HuH-7.5 (cell line): Measurements from ENCODE around the gene EPHB4.

Experiments used
- DNase-seq: peaks from one replicate; pipeline ENCODE4 v3.0.0; 2011; ENCODE audit warnings: low spot score

The EPHB4 gene

DNA sequence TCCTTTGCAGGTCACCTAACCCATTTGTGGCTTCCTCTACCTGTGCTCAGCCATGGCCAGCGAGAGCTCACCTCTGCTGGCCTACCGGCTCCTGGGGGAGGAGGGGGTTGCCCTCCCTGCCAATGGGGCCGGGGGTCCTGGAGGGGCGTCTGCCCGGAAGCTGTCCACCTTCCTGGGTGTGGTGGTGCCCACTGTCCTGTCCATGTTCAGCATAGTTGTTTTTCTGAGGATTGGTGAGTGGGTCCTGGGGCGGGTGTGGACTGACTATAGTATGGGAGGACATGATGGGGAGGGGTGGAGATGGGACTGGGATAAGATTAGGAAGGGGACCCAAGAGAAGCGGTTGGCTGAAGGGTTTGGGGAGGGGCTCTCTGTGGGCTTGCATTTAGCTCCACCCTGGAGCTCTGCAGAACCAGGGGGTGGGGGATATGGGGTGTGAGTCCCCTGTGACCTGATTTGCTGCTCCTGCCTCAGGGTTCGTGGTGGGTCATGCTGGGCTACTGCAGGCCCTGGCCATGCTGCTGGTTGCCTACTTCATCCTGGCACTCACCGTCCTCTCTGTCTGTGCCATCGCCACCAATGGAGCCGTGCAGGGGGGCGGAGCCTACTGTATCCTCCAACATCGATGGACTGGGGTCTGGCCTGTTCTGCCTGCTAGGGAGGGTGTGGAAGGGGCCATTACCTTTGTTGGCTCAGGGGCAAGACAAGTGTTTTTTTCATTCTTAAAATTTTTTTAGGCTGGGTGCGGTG is 27.0 kb upstream of the EPHB4 start:
- DNase-seq, result no peak

DNA sequence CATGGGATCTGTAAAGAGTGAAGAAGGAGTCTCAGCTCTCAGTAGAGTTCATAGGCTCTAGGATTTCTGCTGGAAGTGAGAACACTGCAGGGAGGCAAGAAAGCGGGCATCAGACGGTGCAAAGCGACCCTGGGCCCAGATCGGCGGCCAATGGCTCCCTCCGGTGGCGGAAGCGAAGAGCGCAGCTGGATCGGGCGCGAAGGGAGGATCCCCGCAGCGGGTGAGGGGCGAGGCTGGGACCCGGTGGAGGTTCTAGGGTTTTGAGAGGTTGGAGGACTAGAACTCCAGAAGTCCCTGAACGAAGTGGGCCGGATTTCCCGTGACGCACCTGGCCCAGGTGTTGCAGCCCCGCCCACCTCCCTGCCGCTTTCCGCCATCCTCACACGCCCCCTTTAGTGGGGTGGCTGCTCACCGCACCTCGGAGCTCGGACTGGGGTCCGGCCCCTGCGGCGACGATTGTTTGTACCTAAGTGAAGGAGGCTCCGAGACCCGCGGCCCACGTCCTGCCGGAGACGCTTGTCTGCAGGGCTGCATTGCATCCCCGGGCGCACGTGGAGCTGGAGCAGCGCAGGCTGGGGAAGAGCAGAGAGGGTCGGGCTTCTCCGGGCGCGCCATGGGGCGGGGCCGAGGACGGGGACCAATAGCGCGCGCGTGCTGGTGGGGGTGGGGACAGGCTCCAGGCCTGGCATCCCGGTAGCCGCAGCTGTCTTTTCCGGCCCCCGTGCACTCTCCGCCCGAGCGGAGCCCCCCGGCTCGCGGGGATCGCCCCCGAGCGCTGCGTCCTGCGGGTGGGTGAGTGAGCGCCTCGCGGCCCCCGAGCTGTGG is 24.9 kb upstream of the EPHB4 start, which contains the start of gene SLC12A9:
Gene SLC12A9 (plus strand): TSS at position 666 of the 825 bp plus-strand sequence. CDS start 1,485 bp downstream, outside the sequence.
- DNase-seq, result peak; percentile 97

DNA sequence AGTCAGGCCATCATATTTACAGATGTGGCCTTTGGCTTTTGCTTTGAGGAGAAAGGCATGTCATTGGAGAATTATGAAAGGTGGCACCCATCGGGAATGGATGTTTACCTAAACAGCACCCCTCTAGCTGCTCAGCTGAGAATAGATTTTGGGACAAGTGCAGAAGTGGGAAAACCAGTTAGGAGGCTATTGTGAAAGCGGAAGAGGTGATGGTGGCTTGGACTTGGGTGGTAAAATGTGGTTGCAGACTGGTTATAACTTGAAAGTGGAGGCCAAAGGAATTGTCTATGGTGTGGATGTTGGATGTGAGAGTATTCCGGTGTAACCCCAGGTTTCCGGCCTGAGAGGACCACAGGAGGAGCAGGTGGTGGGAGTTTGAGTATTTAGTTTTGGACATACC is 20.0 kb upstream of the EPHB4 start:
- DNase-seq, result no peak

DNA sequence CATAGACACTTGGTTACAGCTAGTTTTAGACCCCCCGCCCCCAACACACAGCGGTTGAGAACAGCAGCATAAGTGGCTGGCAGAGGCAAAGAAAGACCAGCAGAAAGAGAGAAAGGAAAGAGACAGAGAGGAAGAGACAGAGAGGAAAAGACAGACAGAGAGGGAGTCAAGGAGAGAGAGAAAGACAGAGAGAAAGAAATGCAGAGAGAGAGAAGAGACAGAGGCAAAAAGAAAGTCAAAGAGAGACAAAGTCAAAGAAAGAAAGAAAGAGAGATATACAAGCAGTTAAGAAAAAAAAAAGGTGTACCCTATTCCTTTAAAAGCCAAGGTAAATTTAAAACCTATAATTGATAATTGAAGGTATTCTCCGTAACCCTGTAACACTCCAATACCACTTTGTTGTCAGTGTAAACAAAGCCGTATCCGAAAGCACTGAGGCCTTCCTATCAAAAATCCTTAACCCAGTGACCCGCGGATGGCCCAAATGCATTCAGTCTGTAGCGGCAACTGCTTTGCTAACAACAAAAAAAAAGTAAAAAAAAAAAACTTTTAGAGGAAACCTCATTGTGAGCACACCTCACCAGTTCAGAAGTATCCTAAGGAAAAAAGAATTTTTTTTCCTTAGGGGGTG is 13.3 kb upstream of the EPHB4 start:
- DNase-seq, result no peak

DNA sequence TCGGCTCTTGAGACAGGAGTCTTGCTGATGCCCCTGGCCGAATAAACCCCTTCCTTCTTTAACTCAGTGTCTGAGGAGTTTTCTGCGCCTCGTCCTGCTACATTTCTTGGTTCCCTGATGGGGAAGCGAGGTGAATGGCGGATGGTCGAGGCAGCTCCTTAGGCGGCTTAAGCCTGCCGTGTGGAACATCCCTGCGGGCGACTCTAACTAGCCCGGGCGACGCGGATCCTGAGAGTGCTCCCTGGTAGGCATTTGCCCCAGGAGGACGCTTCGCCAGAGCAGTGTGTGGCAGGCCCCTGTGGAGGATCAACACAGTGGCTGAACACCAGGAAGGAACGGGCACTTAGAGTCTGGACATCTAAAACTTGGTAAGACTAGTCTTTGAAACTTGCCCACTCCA is 12.0 kb upstream of the EPHB4 start:
- no peak for DNase-seq

DNA sequence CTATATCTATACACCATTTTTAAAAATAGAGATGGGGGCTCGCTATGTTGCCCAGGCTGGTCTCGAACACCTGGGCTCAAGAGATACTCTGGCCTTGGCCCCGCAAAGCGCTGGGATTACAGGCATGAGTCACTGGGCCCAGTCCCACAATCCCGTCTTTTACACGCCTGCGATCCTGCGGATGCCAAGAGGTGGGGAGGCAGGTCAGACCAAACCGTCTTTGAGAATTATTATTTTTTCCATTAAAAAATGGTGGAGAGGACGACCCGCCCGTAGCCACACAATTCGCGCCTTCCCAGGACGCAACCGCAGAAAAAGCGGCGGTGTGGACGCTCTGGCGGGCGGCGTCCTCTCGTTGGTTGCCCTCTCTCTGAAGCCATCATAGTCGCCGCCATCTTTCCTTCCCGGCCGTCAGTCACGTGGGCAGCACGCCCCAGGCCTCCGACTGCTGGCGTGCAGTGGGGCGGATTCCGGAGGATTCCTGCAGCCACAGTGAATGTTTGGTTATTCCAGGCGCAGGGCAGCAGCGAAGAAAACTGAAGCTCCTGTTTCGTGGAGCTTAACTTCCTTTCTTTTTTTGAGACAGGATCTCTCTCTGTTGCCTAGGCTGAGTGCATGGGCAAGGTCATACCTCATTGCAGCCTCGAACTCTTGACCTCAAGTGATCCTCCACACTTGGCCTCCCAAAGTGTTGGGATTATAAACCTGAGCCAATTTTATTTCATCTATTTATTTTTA is 9.9 kb upstream of the EPHB4 start:
- DNase-seq, result no peak

DNA sequence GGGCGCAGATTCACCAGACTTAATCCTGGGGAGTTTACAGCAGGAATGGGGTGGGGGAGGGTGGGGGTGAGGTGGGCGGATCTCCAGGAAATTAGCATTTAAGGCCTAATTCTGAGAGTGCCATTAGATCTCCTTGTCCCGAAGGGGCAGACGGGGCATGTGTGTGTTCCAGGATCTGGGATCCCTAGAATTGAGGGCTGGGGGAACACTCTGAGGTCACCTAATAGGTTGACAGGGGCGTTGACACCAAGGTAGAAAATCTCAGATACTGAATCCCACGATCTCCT is 9.4 kb upstream of the EPHB4 start:
- no peak for DNase-seq

DNA sequence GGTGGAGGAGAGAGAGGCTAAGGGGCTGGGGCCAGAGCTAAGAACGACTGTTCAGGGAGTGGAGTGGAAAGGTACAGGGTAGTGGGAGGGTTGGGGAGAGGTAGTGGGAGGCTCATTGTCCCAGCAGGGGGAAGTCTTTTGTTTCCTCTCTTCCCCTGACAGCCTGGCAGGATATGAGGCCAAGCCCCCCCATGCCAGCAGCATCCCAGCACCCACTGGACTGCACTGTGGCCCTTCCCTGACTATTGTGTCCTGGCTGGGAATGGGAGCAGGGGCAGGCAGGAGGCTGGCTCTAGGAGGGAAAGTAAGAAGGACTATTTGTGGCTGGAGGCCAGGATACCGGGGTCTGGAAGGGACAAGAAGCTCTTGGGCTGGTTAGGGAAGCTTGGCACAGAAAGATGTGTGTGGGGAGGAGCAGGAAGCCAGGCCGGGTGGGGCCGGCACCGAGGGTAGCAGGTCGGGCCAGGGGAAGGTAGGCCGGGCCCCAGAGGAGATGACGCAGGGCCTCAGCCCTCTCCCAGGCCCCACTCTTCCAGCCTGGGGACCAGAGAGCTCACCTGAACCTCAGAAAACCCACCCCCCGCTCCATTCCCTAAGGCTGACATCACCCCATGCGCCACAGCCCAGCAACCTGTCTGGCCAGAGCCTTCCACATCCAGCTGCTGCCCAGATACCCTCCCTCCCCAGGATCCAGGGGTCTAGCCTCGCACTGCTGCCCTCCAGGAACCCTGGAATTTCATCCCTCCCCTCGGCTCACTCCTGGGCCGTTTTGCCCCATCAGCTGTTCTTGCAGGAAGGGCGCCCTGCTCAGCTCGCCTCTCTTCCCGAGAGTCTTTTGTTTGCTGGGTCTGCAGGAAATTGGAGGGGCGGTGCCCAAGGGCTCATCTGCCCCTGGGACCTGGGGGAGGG is 8.8 kb upstream of the EPHB4 start:
- no peak for DNase-seq

DNA sequence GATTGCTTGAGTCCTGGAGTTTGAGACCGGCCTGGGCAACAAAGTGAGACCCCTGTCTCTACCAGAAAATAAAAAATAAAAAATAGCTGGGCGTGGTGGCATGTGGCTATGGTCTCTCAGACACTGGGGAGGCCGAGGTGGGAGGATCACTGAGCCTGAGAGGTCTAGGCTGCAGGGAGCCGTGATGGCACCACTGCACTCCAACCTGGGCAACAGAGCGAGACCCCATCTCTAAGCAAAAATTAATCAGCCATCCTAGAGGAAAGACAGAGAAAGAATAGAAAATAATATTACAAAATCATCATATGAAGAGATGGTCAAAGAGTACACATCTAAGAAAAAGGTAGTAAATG is 4.9 kb upstream of the EPHB4 start:
- DNase-seq, result no peak

DNA sequence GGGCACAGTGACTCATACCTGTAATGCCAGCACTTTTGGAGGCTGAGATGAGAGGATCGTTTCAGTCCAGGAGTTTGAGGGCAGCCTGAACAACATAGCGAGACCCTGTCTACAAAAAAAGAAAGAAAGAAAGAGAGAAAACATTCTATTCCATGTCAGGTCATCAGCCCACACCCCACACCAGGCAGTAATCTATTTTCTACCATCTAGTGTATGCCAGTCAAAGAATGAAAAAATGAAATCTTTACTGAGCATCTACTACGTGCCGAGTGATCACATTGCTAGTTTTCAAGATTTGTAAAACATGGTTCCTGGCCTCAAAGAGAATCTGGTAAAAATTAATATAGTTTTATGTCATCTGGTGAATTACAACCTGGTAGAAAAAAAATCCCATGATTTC is 3.1 kb upstream of the EPHB4 start:
- no peak for DNase-seq

DNA sequence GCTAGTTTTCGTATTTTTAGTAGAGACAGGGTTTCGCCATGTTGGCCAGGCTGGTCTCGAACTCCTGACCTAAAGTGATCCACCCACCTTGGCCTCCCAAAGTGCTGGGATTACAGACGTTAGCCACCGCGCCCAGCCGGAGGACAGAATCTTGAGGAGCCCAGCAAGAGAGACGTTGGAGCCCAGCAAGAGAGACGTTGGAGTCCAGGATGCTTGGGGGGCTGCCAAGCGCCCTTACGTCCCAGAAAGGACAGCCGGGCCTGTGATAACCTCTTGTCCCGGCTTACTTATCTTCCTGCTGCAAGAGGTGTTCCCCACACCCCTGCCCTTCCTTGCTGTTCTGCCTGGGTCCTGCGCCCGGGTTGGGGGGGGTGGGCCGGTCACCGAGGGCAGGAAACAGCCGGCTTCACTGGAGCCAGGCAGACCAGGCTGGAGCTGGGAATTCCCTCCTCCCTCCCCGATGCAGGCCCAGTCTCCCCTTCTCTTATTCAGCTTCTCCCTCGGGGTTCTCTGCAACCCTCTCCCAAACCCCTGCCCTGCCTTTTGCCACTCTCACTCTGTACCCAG is 1.9 kb upstream of the EPHB4 start:
- no peak for DNase-seq

DNA sequence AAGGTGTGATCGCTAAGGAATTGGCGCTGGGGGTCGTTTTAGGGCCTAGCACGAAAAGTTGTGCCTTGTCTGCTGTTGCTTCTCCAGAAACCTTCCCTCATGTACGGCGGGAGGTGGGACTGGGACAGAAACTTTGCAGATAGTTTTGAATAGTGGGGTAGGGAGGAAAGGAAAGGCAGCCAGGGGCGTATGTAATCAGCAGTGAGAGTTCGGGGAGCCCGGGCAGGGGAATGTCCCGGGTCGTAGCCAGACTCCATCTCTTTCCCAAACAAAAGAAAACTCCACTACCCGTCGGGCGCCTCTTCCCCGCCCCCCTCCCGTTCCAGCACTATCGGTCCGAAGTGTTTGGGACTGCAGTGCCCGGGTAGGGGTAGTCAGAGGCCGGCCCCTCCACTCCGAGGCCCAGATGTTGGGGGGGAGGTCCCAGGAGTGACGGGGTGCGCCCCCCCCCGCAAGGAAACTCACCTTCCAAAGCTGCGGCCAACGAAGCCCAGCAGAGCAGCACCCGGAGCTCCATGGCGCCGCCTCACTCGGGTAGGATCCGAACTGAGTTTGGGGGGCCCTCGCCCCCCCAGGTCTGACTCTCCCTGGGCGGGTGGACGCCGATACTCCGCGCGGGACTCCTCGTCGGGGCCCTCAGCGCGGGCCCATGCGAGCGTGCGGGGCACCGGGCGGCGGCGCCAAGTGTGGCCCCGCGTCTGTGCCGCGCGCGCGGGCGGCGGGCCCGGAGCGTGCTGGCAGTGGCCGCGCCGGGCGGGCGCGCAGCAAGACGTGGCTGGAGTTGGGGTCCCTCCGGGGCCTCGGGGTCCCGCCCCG is 601 bp downstream of the EPHB4 start:
- no peak for DNase-seq

DNA sequence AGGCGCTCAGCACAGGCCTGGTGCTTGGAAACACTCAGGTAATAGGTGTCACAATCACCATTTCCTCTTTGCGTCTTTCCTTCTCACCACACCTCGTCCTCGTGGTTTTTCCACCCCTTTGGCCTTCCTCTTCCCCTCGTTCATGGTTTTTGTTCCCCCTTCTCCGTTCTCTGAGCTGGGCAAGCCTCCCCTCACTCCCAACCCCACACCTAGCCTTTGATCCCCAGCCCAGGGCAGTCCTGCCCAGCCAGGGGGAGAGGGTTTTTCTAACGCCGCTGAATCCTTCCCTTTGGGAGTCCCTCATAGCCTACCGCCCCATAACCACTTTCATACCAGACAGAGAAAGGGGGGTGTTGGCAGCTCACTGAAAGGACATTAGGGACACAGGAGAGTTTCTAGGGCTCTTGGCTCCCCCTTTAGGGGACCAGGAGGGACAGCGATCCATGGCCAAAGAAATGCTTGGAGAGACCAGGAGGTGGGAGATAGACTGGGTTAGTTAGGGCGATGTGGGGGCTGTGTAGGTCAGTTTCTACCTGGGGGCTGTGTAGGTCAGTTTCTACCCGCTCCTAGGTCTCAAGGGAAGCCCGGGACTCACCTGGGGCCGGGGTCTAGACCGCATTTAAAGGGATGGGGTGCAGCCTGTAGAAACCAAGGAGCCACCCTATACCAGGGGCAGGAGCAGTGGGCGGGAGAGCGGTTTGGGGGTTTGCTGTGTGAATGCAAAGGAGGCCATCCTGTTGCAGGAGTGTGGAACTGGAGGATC is 1.4 kb downstream of the EPHB4 start:
- DNase-seq, result peak; percentile 49

DNA sequence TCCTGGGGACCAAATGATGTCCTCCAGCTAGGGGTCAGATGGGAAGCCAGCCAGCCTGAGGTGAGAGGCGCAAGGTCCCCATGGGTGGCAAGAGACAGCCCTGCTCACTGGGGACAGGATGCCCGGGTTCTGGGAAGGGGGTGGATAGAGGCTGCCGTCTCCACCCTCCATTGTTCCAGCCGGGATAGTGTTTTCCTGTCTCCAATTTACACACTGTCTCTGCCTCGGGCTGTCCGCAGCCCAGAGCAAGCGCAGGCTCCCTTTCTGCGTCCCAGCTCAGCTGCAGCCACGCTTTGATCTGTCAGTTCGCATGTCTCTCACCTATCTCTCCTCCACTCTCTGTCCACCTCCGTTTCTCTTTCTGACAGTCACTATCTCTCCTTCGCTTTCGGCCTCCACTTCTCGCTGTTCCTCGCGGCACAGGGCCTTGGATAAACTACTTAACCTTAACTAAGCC is 2.1 kb downstream of the EPHB4 start:
- peak; percentile 32 for DNase-seq

DNA sequence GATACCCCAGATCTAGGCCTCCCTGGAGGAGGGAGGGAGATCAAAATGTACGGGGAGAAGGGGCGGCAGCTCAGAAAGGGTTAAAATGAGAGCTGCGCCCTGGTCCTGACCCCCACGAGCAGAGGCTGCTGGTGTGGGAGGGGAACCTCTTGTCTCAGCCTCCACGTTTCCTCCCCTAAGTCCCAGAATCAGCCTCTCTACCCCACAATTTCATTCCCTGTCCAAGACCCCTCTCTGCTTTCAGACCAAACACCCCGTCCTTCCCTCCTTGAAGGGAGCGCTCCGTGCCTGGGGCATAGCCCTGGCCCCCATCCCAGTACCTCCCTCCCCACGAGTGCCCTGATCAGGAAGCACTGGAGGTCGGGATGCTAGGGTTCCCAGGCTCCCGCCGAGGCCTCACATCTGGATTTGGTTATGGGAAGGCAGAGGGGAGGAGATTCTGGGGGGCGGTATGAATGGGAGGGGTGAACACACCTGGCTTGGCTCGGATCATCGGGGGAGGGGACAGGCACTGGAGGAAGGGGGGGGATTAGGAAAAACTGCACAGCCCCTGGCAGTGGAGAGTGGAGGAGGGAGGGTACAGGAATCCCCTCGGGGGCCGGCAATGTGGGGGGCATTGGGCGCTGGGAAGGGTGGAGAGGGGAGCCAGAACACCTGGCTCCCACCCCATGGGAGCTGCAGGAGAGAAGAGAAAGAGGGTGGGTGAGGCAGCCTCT is 2.7 kb downstream of the EPHB4 start:
- peak; percentile 3 for DNase-seq

DNA sequence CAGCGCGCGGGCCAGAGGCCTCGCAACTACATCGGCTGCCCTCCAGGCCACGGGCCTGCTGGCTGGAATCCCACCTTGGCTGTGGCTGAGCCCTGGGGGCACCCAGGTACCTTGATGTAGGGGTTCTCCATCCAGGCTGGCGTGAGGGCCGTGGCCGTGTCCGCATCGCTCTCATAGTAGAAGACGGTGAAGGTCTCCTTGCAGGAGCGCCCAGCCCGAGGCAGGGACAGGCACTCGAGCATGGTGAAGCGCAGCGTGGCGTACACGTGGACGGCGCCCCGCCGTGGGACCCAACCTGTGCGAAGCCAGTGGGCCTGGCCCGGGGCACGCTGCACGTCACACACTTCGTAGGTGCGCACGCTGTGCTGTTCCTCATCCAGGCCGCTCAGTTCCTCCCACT is 3.8 kb downstream of the EPHB4 start:
- no peak for DNase-seq

DNA sequence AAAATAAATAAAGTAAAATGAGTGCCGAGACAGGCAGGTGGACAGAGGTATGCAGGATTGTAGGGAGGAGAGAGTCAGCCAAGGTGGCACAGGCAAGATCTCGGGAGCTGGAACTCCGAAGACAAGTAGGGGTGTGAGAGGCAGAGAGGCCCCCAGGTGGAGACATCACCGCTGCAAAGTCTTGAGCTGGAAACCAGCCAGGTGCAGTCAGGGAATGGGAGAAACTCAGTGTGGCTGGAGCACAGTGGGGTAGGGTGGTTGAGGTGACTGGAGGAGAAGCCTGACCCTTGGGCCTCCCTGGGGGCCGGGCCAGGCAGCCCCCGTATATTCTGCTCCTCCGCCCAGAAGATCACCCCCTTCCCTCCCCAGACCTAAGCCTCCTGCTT is 4.2 kb downstream of the EPHB4 start:
- DNase-seq, result no peak

DNA sequence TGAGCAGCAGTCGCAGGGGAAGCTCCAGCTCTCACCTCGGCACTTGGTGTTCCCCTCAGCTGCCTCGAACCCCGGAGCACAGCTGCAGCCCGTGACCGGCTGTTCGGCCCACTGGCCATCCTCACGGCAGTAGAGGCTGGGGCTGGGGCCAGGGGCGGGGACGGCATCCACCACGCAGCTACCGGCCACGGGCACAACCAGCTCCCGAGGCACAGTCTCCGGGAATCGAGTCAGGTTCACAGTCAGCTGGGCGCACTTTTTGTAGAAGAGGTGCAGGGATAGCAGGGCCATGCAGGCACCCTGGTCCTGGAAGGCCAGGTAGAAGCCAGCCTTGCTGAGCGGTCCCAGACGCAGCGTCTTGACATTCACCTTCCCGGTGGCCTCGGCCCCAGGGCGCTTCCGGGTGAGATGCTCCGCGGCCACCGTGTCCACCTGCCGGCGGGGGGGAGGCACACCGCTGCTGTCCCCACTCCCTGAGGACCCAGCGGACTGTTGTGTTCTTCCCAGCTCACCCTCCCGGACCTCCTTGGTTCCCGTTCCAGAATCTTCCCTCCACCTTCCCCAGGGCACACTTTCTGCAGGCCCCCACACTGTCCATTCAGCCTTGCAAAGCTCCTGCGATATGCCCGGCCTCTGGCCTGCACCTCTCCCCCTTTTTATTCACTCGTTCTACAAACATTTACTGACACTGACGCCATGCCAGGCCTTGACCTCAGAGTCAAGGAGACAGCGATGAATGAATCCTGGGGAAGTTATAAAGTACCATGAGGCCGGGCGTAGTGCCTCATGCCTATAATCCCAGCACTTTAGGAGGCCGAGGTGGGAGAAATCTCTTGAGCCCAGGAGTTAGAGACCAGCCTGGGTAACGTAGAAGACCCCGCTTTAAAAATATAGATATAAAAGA is 4.8 kb downstream of the EPHB4 start:
- no peak for DNase-seq
